GM20000 (cell line): ENCODE data around the gene ZNF487.
"Not testable (repeated sequence)": the region's sequence is repeated elsewhere in the genome, so short reads cannot be mapped to it uniquely, and the experiment has no call there.

ENCODE experiments used
- DNase-seq: peaks from one replicate; pipeline ENCODE4 v3.0.0; 2012; ENCODE audit warnings: low spot score
- CTCF ChIP-seq: IDR thresholded peaks from 2 replicates; pipeline ENCODE4 v1.5.1; 2012; ENCODE audit warnings: mild to moderate bottlenecking, control low read depth; ENCODE audit errors: extremely low read depth, missing control alignments

ZNF487 gene

GRCh38 chr10:43436291-43437140 lies at the start of gene ZNF487:
ZNF487 (plus strand) TSS chr10:43437111; CDS start chr10:43475814, 38,703 bp downstream.
- DNase-seq = peak; percentile 95
- peak; percentile 45 for TF ChIP-seq CTCF

DNA sequence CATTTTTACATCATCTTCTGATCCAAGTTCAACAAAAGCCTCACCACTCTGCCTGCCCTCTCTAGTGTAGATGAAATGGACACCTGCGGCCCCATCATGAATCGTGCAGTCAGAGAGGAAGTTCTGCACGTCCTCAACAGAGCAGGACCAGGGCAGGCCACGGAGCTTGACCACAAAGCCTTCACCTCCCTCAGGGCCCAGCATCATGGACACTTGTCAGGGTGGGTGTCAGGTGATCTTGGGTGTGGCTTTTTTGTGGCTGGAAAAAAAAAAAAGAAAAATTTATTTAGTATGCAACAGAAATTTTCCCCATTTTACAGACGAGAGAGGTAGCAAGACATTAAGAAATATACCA lies 49.3 kb upstream of the ZNF487 start:
- no peak for TF ChIP-seq CTCF
- DNase-seq = no peak

- no peak for DNase-seq
- TF ChIP-seq CTCF = no peak
Measured at GRCh38 chr10:43389867-43390266, 47.0 kb upstream of the ZNF487 start.

GRCh38 chr10:43390333-43390732 lies 46.6 kb upstream of the ZNF487 start:
- DNase-seq = no peak
- TF ChIP-seq CTCF = no peak

DNA sequence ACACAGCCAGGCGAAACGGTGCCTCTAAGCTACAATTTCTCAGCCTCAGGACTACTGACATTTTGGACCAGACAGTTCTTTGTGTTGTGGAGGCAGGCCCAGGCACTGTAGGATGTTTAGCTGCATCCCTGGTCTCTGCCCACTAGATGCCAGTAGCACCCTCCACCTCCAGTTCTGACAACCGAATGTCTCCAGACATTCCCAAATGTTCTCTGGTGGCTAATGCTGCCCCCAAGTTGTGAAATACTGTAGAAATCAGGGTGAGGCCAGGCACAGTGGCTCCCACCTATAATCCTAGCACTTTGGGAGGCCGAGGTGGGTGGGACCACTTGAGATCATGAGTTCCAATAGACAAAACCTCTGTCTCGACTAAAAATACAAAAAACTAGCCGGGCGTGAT lies 46.2 kb upstream of the ZNF487 start:
- no peak for DNase-seq
- TF ChIP-seq CTCF = peak; percentile 16

DNA sequence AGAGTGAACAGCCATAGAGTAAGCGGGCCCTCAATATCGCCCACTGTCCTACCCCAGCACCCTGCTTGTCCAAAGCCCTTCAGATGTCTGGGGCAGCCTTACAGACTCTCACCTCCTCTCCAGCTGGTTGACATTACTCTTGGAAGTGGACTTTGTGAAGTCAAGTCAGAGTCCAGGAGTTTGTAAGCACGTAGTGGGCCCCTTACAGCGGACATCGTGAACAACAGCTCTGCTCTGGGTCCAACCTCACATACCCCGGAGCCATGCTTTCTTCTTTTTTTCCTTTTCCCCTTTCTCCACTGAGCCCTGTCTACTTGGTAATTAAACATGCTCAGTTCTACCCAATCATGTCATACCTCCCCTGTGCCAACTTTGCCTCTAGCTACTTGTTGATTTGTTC lies 45.4 kb upstream of the ZNF487 start:
- TF ChIP-seq CTCF = no peak
- DNase-seq = no peak

- TF ChIP-seq CTCF = no peak
Measured at GRCh38 chr10:43392748-43393147, 44.2 kb upstream of the ZNF487 start.

DNA sequence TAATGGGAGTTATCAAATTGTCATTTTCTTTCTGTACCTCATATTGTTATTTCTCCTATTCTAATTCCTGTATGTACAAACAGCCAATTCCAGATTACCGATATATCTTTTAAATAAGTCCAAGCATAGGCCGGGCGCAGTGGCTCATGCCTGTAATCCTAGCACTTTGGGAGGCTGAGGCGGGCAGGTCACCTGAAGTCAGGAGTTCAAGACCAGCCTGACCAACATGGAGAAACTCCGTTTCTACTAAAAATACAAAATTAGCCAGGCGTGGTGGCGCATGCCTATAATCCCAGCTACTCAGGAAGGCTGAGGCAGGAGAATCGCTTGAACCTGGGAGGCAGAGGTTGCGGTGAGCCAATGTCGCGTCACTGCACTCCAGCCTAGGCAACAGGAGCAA lies 43.7 kb upstream of the ZNF487 start:
- DNase-seq = not testable (repeated sequence)

More at GRCh38 chr10:43392748-43393147, 44.2 kb upstream of the ZNF487 start:
- DNase-seq = no peak
